ENCODE measurements around the gene GTF2H4. TPM values are rescaled to one million over a fixed set of nuclear protein-coding genes. Genes with fewer than 3 reads are reported as not detected.
"Not testable (repeated sequence)": the region's sequence is repeated elsewhere in the genome, so short reads cannot be mapped to it uniquely, and the experiment has no call there.

Gene GTF2H4
- total and polyA plus RNA-seq, 9 donors: 5.6 to 43.9 (median 25.0) TPM

- no peaks in the 10 kb centered on the region for H3K27me3 ChIP-seq
- H3K9me3 ChIP-seq: no peaks in the 10 kb centered on the region
- no peak overlapping the region for H3K4me3 ChIP-seq
- intact Hi-C loops (cut with DNase I): no loop called here
- TF ChIP-seq, protein P1, sequence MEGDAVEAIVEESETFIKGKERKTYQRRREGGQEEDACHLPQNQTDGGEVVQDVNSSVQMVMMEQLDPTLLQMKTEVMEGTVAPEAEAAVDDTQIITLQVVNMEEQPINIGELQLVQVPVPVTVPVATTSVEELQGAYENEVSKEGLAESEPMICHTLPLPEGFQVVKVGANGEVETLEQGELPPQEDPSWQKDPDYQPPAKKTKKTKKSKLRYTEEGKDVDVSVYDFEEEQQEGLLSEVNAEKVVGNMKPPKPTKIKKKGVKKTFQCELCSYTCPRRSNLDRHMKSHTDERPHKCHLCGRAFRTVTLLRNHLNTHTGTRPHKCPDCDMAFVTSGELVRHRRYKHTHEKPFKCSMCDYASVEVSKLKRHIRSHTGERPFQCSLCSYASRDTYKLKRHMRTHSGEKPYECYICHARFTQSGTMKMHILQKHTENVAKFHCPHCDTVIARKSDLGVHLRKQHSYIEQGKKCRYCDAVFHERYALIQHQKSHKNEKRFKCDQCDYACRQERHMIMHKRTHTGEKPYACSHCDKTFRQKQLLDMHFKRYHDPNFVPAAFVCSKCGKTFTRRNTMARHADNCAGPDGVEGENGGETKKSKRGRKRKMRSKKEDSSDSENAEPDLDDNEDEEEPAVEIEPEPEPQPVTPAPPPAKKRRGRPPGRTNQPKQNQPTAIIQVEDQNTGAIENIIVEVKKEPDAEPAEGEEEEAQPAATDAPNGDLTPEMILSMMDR (IDR thresholded peaks at IDR 0.05): no peak
- no peak for TF ChIP-seq EP300 (IDR thresholded peaks at IDR 0.05)
- TF ChIP-seq POLR2A (IDR thresholded peaks at IDR 0.05): no peak
- no peak for DNase-seq
- H3K4me1 ChIP-seq (ENCODE audit: insufficient read depth): no peaks in the 10 kb centered on the region
- no peaks in the 10 kb centered on the region for H3K36me3 ChIP-seq
- WGBS, 3 donors: 82 to 84% (median 83%) methylated on average over 16 of the region's 16 CpGs
- H3K27ac ChIP-seq: no peak overlapping the region
Measured at GRCh38 chr6:30897882-30898281, 10.1 kb upstream of the GTF2H4 start.

GRCh38 chr6:30898750-30899360 is 9.2 kb upstream of the GTF2H4 start:
- no peak overlapping the region for H3K4me3 ChIP-seq
- intact Hi-C loops (cut with DNase I): no loop called here
- TF ChIP-seq EP300 (IDR thresholded peaks at IDR 0.05) (no peak), POLR2A (IDR thresholded peaks at IDR 0.05) (no peak)
- TF ChIP-seq, protein P1 (IDR thresholded peaks at IDR 0.05): no peak

DNA sequence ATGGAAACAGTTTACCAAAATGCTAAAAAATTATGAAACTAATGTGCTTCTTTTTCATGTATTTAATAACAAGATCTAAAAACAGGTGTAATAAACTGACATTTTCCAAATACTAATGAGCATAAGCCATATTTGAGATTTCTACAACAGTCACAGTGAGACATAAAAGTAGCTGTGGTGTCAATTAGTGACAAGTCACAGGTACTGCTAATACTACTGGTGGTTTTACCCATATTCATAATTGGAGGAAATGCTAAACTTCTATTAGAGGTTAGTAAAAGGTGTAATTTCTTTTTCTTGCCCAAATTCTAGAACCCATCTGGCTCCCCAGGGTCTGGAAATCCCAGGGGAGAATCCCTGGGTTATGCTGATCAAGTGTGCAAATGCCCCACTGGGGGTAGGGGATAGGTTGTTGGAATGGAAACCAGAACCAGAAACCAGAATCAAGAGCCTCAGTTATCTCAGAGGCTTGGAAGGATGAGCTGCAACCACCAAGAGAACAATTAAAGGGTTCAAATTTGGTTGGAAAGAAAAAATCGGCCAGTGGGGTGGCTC is 7.1 kb upstream of the GTF2H4 start:
- no peaks in the 10 kb centered on the region for H3K9me3 ChIP-seq
- H3K27me3 ChIP-seq: no peaks in the 10 kb centered on the region
- intact Hi-C loops (cut with DNase I): no loop called here
- H3K36me3 ChIP-seq: no peaks in the 10 kb centered on the region
- no peaks in the 10 kb centered on the region for H3K4me1 ChIP-seq (ENCODE audit: insufficient read depth)
- no peak for DNase-seq
- WGBS, 3 donors: 67 to 73% (median 68%) methylated on average over 1 of the region's 1 CpG
- H3K27ac ChIP-seq: no peak overlapping the region
- TF ChIP-seq POLR2A (IDR thresholded peaks at IDR 0.05) (no peak), EP300 (IDR thresholded peaks at IDR 0.05) (no peak)
- TF ChIP-seq, protein P1 (IDR thresholded peaks at IDR 0.05): no peak
- no peak overlapping the region for H3K4me3 ChIP-seq

More at GRCh38 chr6:30898750-30899360, 9.2 kb upstream of the GTF2H4 start:
- no peaks in the 10 kb centered on the region for H3K9me3 ChIP-seq
- no peaks in the 10 kb centered on the region for H3K27me3 ChIP-seq
- H3K4me1 ChIP-seq (ENCODE audit: insufficient read depth): no peaks in the 10 kb centered on the region
- H3K36me3 ChIP-seq: no peaks in the 10 kb centered on the region
- no peak for DNase-seq
- 58 to 61% (median 60%) methylated on average over 23 of the region's 23 CpGs for WGBS, 3 donors
- no peak overlapping the region for H3K27ac ChIP-seq

- Histone ChIP-seq H3K9me3 (no peaks in the 10 kb centered on the region), H3K4me1 (ENCODE audit: insufficient read depth) (no peaks in the 10 kb centered on the region), H3K27ac (no peak overlapping the region), H3K4me3 (no peak overlapping the region), H3K36me3 (no peaks in the 10 kb centered on the region), H3K27me3 (no peaks in the 10 kb centered on the region)
- intact Hi-C loops (cut with DNase I): no loop called here
- no peak for TF ChIP-seq EP300 (IDR thresholded peaks at IDR 0.05)
- TF ChIP-seq, protein P1 (IDR thresholded peaks at IDR 0.05): no peak
- TF ChIP-seq POLR2A (IDR thresholded peaks at IDR 0.05): no peak
- no peak for DNase-seq
Measured at GRCh38 chr6:30901436-30901835, 6.6 kb upstream of the GTF2H4 start.

DNA sequence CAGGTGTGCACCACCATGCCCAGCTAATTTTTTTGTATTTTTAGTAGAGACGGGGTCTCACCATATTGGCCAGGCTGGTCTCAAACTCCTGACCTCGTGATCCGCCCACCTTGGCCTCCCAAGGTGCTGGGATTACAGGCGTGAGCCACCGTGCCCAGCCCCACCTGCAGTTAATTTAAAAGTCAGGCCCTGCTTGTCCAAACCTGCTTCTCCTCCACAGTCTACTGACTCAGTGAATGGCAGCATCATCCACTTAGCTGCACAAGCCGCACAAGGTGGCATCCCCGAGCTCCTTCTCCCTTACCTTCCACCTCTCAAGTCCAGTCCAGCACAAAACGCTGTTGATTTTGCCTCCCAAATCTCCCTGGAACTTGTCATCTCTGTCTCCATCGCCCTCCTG is 5.8 kb upstream of the GTF2H4 start:
- DNase-seq; H3K4me3 ChIP-seq; H3K27me3 ChIP-seq; intact Hi-C loops (cut with DNase I); H3K36me3 ChIP-seq; H3K4me1 ChIP-seq (ENCODE audit: insufficient read depth); H3K9me3 ChIP-seq; H3K27ac ChIP-seq: not testable (repeated sequence)
- WGBS, 3 donors: 59 to 65% (median 60%) methylated on average over 9 of the region's 9 CpGs

Data from ovary (tissue), 9 donors.